Esophagus muscularis mucosa (tissue), 3 donors: Measurements from ENCODE around the gene GADD45A.

Source experiments
- POLR2A ChIP-seq: fragments of 450-650 bp; IDR thresholded peaks from one replicate; pipeline ENCODE4 v1.6.1; 2017; ENCODE audit warnings: antibody characterized with exemption, moderate library complexity, mild to moderate bottlenecking, low read depth
- POLR2AphosphoS5 ChIP-seq, 2 donors: sonication (generic); formaldehyde crosslinking; IDR thresholded peaks; one replicate each; pipeline ENCODE4 v1.6.1; 2017; ENCODE audit warnings: antibody characterized with exemption in 2 of 2
- TF ChIP-seq, protein P1 (sequence below), 3 experiments: fragments of 200-600 bp in 2 of 3; fragments of 450-650 bp in 1 of 3; sonication (generic) in 2 of 3; IDR thresholded peaks; one replicate each; pipeline ENCODE4 v1.5.1; 2017 to 2019; ENCODE audit warnings: antibody characterized with exemption in 3 of 3, mild to moderate bottlenecking in 2 of 3, moderate library complexity in 1 of 3

DNA sequence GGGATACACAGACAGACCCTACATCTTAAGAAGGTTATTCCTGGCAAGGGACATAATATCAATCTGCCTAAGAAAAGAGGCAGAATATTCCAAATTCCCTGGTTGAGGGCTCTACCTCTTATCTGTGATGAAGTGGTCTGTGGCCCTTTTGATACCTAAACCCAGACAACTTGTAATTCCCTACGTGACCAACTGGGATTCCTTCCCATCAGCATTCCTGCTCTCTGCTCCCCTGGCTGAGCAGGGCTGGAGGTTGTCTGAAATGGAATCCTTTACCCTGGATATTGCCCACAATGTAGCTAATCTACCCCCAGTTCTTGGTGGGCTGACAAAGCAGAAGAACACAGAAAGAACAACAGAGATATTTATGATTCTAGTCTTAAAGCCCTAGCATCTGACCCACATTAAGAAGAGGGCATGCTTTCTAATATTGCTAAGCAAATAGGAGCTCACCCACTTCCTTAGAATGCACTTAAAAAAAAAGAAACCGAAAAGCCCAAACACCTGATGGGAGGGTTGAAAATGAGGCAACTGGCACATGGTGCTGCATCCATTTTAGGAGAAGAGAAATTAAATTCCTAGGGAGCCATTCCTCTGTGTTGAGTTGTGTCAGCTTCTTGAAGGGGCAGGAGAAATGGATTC is 36.8 kb downstream of the GADD45A start:
- TF ChIP-seq POLR2A (no peak), POLR2AphosphoS5 (IDR thresholded peaks at IDR 0.05) (no peak)
- TF ChIP-seq, protein P1, sequence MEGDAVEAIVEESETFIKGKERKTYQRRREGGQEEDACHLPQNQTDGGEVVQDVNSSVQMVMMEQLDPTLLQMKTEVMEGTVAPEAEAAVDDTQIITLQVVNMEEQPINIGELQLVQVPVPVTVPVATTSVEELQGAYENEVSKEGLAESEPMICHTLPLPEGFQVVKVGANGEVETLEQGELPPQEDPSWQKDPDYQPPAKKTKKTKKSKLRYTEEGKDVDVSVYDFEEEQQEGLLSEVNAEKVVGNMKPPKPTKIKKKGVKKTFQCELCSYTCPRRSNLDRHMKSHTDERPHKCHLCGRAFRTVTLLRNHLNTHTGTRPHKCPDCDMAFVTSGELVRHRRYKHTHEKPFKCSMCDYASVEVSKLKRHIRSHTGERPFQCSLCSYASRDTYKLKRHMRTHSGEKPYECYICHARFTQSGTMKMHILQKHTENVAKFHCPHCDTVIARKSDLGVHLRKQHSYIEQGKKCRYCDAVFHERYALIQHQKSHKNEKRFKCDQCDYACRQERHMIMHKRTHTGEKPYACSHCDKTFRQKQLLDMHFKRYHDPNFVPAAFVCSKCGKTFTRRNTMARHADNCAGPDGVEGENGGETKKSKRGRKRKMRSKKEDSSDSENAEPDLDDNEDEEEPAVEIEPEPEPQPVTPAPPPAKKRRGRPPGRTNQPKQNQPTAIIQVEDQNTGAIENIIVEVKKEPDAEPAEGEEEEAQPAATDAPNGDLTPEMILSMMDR (IDR thresholded peaks at IDR 0.05): no peak
